GM12878 (cell line): ENCODE measurements around the gene FAM227A. TPM values are rescaled to one million over a fixed set of nuclear protein-coding genes. Genes with fewer than 3 reads are reported as not detected.

ENCODE experiments used
- CEBPZ ChIP-seq: fragments of 150-350 bp; IDR thresholded peaks from 2 replicates; pipeline ENCODE4 v1.6.1; 2016; ENCODE audit warnings: low read depth, low read length
- FOS ChIP-seq: IDR thresholded peaks from 3 replicates; pipeline ENCODE4 v1.6.1; 2011; ENCODE audit warnings: borderline replicate concordance; ENCODE audit not compliant: insufficient read length; ENCODE audit errors: extremely low read depth
- FOXK2 ChIP-seq: fragments of 450-650 bp; IDR thresholded peaks from 2 replicates; pipeline ENCODE4 v1.6.1; 2017; ENCODE audit warnings: mild to moderate bottlenecking, moderate library complexity
- HDAC6 ChIP-seq: fragments of 200-600 bp; sonication (generic); IDR thresholded peaks from one replicate; pipeline ENCODE4 v1.8.0; 2017; ENCODE audit warnings: antibody characterized with exemption; ENCODE audit not compliant: unreplicated experiment
- HSF1 ChIP-seq: fragments of 150-350 bp; IDR thresholded peaks from 2 replicates; pipeline ENCODE4 v1.6.1; 2014; ENCODE audit warnings: mild to moderate bottlenecking, low read depth, low read length
- IKZF1 ChIP-seq: fragments of 450-650 bp; conservative IDR thresholded peaks from 2 replicates; pipeline ENCODE4 v1.6.1; 2017; ENCODE audit warnings: antibody characterized with exemption, mild to moderate bottlenecking
- KDM1A ChIP-seq: fragments of 200-600 bp; sonication (generic); IDR thresholded peaks from 2 replicates; pipeline ENCODE4 v1.6.1; 2016; ENCODE audit warnings: borderline replicate concordance
- NFYB ChIP-seq: IDR thresholded peaks from 2 replicates; pipeline ENCODE4 v1.6.1; 2011; ENCODE audit warnings: low read depth, mild to moderate bottlenecking, low read length, improper control_type of control experiment, moderate library complexity; ENCODE audit not compliant: insufficient read depth
- NR2C2 ChIP-seq: IDR thresholded peaks from 2 replicates; pipeline ENCODE4 v1.6.1; 2011; ENCODE audit warnings: borderline replicate concordance, low read depth; ENCODE audit not compliant: control insufficient read depth, insufficient read length
- PAX8 ChIP-seq: fragments of 450-650 bp; IDR thresholded peaks from 2 replicates; pipeline ENCODE4 v1.6.1; 2017; ENCODE audit warnings: mild to moderate bottlenecking, moderate library complexity
- POU2F2 ChIP-seq: IDR thresholded peaks from 3 replicates; pipeline ENCODE4 v1.6.1; 2011; ENCODE audit warnings: low read depth, mild to moderate bottlenecking, low read length, borderline replicate concordance
- SPI1 ChIP-seq: IDR thresholded peaks from 2 replicates; pipeline ENCODE4 v1.6.1; 2011; ENCODE audit warnings: low read depth, mild to moderate bottlenecking, low read length, moderate library complexity, borderline replicate concordance; ENCODE audit not compliant: insufficient read depth
- SREBF1 ChIP-seq: IDR thresholded peaks from 2 replicates; pipeline ENCODE4 v1.6.1; 2012; ENCODE audit warnings: mild to moderate bottlenecking, low read length
- SUPT20H ChIP-seq: IDR thresholded peaks from 2 replicates; pipeline ENCODE4 v1.6.1; 2011; ENCODE audit warnings: low read depth, mild to moderate bottlenecking, low read length, moderate library complexity, borderline replicate concordance; ENCODE audit not compliant: control insufficient read depth
- ZBTB40 ChIP-seq: fragments of 450-650 bp; IDR thresholded peaks from 2 replicates; pipeline ENCODE4 v1.6.1; 2016; ENCODE audit warnings: mild to moderate bottlenecking, moderate library complexity, borderline replicate concordance
- polyA plus RNA-seq, 11 experiments: library from polyadenylated mRNA; depleted of rRNA in 4 of 11; unstranded in 6 of 11; stranded (reverse) in 5 of 11; fragments of >200 nt; fragmentation: Nextera tagmentation in 4 of 11; fragmentation: Illumina TruSeq in 1 of 11; extraction: Ambion mirVana in 4 of 11; extraction: Trizol in 1 of 11; gene quantifications; 1 replicate in 1 of 11; 2 replicates in 10 of 11; pipeline versions ENCODE4 v1.2.1 to v1.2.3, GENCODE V29; 2011 to 2016; ENCODE audit warnings: inconsistent platforms in 2 of 11, missing spikeins in 2 of 11, low read depth in 1 of 11
- total RNA-seq, 4 experiments: library from RNA; depleted of rRNA in 3 of 4; stranded (reverse); fragments of >200 nt in 3 of 4; fragmentation: Illumina TruSeq in 1 of 4; extraction: Trizol in 1 of 4; gene quantifications; 2 replicates each; pipeline versions ENCODE4 v1.2.1 to v1.2.3, GENCODE V29; 2013 to 2021
- TF ChIP-seq, protein P1 (sequence below): fragments of 450-650 bp; IDR thresholded peaks from 2 replicates; pipeline ENCODE4 v1.6.1; 2017; ENCODE audit warnings: low read depth, mild to moderate bottlenecking, moderate library complexity
- TF ChIP-seq, protein P2 (sequence below): IDR thresholded peaks from 2 replicates; pipeline ENCODE4 v1.6.1; 2012; ENCODE audit warnings: low read depth, low read length, improper control_type of control experiment

The FAM227A gene
- total and polyA plus RNA-seq, 10 of the 15 experiments (the other 5 are each of a cell fraction or from before 2014, with no cell fraction given), result 0.02 to 0.59 (median 0.25) TPM

DNA sequence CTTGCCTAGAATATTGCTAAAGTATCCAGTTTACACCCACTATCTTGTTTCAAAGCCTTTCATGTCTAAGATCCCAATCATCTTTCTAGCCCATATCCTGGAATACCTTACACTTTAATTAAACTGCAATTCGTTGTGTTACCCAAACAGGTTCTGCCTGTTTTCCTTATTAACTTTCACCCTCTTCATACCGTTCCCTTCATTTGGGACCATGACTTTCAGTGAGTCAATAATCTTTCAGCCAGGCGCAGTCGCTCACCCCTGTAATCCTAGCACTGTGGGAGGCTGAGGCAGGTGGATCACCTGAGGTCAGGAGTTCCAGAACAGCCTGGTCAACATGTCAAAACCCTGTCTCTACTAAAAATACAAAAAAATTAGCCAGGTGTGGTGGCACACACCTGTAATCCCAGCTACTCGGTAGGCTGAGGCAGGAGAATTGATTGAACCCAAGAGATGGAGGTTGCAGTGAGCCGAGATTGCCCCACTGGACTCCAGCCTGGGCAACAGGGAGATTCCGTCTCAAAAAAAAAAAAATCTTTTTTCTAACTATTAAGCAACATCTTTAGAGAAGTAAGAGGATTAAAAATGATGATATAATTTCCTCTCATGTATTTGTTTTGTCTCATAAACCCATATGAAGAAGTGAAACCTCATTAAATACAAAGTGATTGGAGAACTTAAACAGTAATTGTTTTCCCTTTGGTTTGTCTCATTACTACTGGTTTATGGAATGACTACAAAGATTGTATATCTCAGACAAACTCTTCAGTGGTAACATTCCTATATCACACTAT is 106.9 kb downstream of the FAM227A start (continued):
- TF ChIP-seq ZBTB40 (no peak), FOS (no peak), FOXK2 (no peak), NFYB (no peak), HSF1 (no peak), SUPT20H (no peak), PAX8 (no peak), POU2F2 (no peak), SREBF1 (no peak), HDAC6 (no peak), SPI1 (peak; percentile 76; the same call in 1 of the 2 replicates), IKZF1 (peak; percentile 70), CEBPZ (no peak), NR2C2 (no peak), KDM1A (no peak)
- TF ChIP-seq, protein P1, sequence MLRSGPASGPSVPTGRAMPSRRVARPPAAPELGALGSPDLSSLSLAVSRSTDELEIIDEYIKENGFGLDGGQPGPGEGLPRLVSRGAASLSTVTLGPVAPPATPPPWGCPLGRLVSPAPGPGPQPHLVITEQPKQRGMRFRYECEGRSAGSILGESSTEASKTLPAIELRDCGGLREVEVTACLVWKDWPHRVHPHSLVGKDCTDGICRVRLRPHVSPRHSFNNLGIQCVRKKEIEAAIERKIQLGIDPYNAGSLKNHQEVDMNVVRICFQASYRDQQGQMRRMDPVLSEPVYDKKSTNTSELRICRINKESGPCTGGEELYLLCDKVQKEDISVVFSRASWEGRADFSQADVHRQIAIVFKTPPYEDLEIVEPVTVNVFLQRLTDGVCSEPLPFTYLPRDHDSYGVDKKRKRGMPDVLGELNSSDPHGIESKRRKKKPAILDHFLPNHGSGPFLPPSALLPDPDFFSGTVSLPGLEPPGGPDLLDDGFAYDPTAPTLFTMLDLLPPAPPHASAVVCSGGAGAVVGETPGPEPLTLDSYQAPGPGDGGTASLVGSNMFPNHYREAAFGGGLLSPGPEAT, result peak; percentile 86
- TF ChIP-seq, protein P2, sequence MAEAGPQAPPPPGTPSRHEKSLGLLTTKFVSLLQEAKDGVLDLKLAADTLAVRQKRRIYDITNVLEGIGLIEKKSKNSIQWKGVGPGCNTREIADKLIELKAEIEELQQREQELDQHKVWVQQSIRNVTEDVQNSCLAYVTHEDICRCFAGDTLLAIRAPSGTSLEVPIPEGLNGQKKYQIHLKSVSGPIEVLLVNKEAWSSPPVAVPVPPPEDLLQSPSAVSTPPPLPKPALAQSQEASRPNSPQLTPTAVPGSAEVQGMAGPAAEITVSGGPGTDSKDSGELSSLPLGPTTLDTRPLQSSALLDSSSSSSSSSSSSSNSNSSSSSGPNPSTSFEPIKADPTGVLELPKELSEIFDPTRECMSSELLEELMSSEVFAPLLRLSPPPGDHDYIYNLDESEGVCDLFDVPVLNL, result no peak
